Liver (tissue), 9 donors: Measurements from ENCODE around the gene FBXO28. TPM values are rescaled to one million over a fixed set of nuclear protein-coding genes. Genes with fewer than 3 reads are reported as not detected.
A peak's percentile ranks its signal among the peaks of the same experiment; 100 is the strongest.

Source experiments
- DNase-seq: peaks from one replicate; pipeline ENCODE4 v3.0.0-alpha.2; 2017; ENCODE audit warnings: low spot score
- H3K27ac ChIP-seq, 2 donors: one replicate each; pipeline ENCODE4 v1.7.0; 2013; ENCODE audit warnings: inconsistent platforms in 2 of 2, low read length in 2 of 2, control low read depth in 1 of 2, low read depth in 1 of 2, mild to moderate bottlenecking in 1 of 2
- H3K27me3 ChIP-seq, 4 donors: one replicate each; pipeline versions ENCODE4 v1.6.1 to v1.7.0; 2013; ENCODE audit warnings: low read length in 3 of 4, inconsistent platforms in 1 of 4, mild to moderate bottlenecking in 1 of 4, moderate library complexity in 1 of 4; ENCODE audit not compliant: control insufficient read depth in 4 of 4, insufficient read depth in 4 of 4
- H3K36me3 ChIP-seq, 4 donors: one replicate each; pipeline versions ENCODE4 v1.6.1 to v1.7.0; 2013; ENCODE audit warnings: low read length in 3 of 4, mild to moderate bottlenecking in 3 of 4, low read depth in 1 of 4, moderate library complexity in 1 of 4; ENCODE audit not compliant: control insufficient read depth in 4 of 4, insufficient read depth in 3 of 4
- H3K4me1 ChIP-seq, 4 donors: one replicate each; pipeline versions ENCODE4 v1.6.1 to v1.7.0; 2013; ENCODE audit warnings: low read length in 3 of 4, mild to moderate bottlenecking in 3 of 4, moderate library complexity in 1 of 4; ENCODE audit not compliant: control insufficient read depth in 4 of 4, insufficient read depth in 4 of 4
- H3K4me3 ChIP-seq, 3 donors: one replicate each; pipeline versions ENCODE4 v1.6.1 to v1.7.0; 2013; ENCODE audit warnings: low read length in 3 of 3, control low read depth in 1 of 3, low read depth in 1 of 3, mild to moderate bottlenecking in 1 of 3
- H3K9ac ChIP-seq, 2 donors: one replicate each; pipeline ENCODE4 v1.7.0; 2013; ENCODE audit warnings: low read length in 2 of 2, mild to moderate bottlenecking in 2 of 2, moderate library complexity in 2 of 2, control low read depth in 1 of 2, low read depth in 1 of 2
- H3K9me3 ChIP-seq, 4 donors: one replicate each; pipeline versions ENCODE4 v1.6.1 to v1.7.0; 2013; ENCODE audit warnings: low read length in 3 of 4; ENCODE audit not compliant: control insufficient read depth in 4 of 4
- ATF3 ChIP-seq: IDR thresholded peaks from 2 replicates; pipeline ENCODE4 v1.6.1; 2016; ENCODE audit warnings: antibody characterized with exemption
- CTCF ChIP-seq: fragments of 150-350 bp; IDR thresholded peaks from 2 replicates; pipeline ENCODE4 v1.5.1; 2017; ENCODE audit warnings: improper control_type of control experiment, low read depth, low read length; ENCODE audit not compliant: missing input control
- EGR1 ChIP-seq, 2 donors: IDR thresholded peaks; 2 replicates each; pipeline ENCODE4 v1.6.1; 2016 to 2018; ENCODE audit warnings: antibody characterized with exemption in 2 of 2, low read depth in 2 of 2
- FOXA1 ChIP-seq: IDR thresholded peaks from 2 replicates; pipeline ENCODE4 v1.6.1; 2016; ENCODE audit warnings: antibody characterized with exemption
- FOXA2 ChIP-seq: IDR thresholded peaks from 2 replicates; pipeline ENCODE4 v1.6.1; 2016; ENCODE audit warnings: antibody characterized with exemption
- GABPA ChIP-seq, 2 donors: IDR thresholded peaks in 1 of 2; conservative IDR thresholded peaks in 1 of 2; 2 replicates each; pipeline ENCODE4 v1.6.1; 2016; ENCODE audit warnings: antibody characterized with exemption in 2 of 2, mild to moderate bottlenecking in 1 of 2, moderate library complexity in 1 of 2
- HNF4A ChIP-seq, 2 donors: conservative IDR thresholded peaks; 2 replicates each; pipeline ENCODE4 v1.6.1; 2016; ENCODE audit warnings: antibody characterized with exemption in 2 of 2, mild to moderate bottlenecking in 2 of 2
- HNF4G ChIP-seq: IDR thresholded peaks from 2 replicates; pipeline ENCODE4 v1.6.1; 2016; ENCODE audit warnings: antibody characterized with exemption
- JUND ChIP-seq, 2 donors: IDR thresholded peaks; 2 replicates each; pipeline ENCODE4 v1.6.1; 2016; ENCODE audit warnings: antibody characterized with exemption in 2 of 2
- MAX ChIP-seq: IDR thresholded peaks from 2 replicates; pipeline ENCODE4 v1.6.1; 2016; ENCODE audit warnings: antibody characterized with exemption
- NR2F2 ChIP-seq: IDR thresholded peaks from 2 replicates; pipeline ENCODE4 v1.6.1; 2016; ENCODE audit warnings: antibody characterized with exemption
- RAD21 ChIP-seq, 2 donors: IDR thresholded peaks; 2 replicates each; pipeline ENCODE4 v1.6.1; 2016; ENCODE audit warnings: antibody characterized with exemption in 2 of 2, mild to moderate bottlenecking in 2 of 2
- REST ChIP-seq: IDR thresholded peaks from 2 replicates; pipeline ENCODE4 v1.6.1; 2016; ENCODE audit warnings: antibody characterized with exemption, mild to moderate bottlenecking
- RXRA ChIP-seq, 2 donors: IDR thresholded peaks; 2 replicates each; pipeline ENCODE4 v1.6.1; 2017 to 2018; ENCODE audit warnings: antibody characterized with exemption in 2 of 2, mild to moderate bottlenecking in 1 of 2
- SP1 ChIP-seq: IDR thresholded peaks from 2 replicates; pipeline ENCODE4 v1.6.1; 2018; ENCODE audit warnings: antibody characterized with exemption, mild to moderate bottlenecking
- TAF1 ChIP-seq: conservative IDR thresholded peaks from 2 replicates; pipeline ENCODE4 v1.6.1; 2016; ENCODE audit warnings: antibody characterized with exemption, mild to moderate bottlenecking
- YY1 ChIP-seq: IDR thresholded peaks from 2 replicates; pipeline ENCODE4 v1.6.1; 2016; ENCODE audit warnings: antibody characterized with exemption, mild to moderate bottlenecking
- ZBTB33 ChIP-seq: IDR thresholded peaks from 2 replicates; pipeline ENCODE4 v1.6.1; 2016; ENCODE audit warnings: antibody characterized with exemption
- WGBS: extraction: QIAGEN DNeasy Blood & Tissue Kit; methylation state at CpG from one replicate; pipeline ENCODE4 v1.1.7; 2013; 5-methylcytosine and 5-hydroxymethylcytosine counted together
- polyA plus RNA-seq, 2 donors: library from polyadenylated mRNA; stranded (reverse) in 1 of 2; unstranded in 1 of 2; fragments of 200-250 nt in 1 of 2; fragments of >200 nt in 1 of 2; fragmentation: Nextera tagmentation in 1 of 2; extraction: Ambion mirVana in 1 of 2; gene quantifications; one replicate each; pipeline versions ENCODE4 v1.2.1 to v1.2.3, GENCODE V29; 2013 to 2015
- total RNA-seq, 2 donors: library from RNA; depleted of rRNA; stranded (reverse); fragments of >200 nt; gene quantifications; one replicate each; pipeline ENCODE4 v1.2.3, GENCODE V29; 2014
- donor health status: healthy.
- donor health status: healthy.
- donor health status: healthy.
- donor health status: healthy.
- donor health status: healthy.

The FBXO28 gene
- total and polyA plus RNA-seq, 4 donors, result 6.7 to 23.1 (median 13.1) TPM

GRCh38 chr1:224203243-224204016, 89.5 kb downstream of the FBXO28 start:
- Histone ChIP-seq H3K36me3 (no peaks in the 10 kb centered on the region), H3K4me3 (no peak overlapping the region), H3K27ac (peak overlapping the region in 1 of 2 donors; percentile 12), H3K4me1 (peaks cover 2 to 22% (median 21%) of the 10 kb centered on the region in 4 donors), H3K9me3 (no peaks in the 10 kb centered on the region), H3K27me3 (no peaks in the 10 kb centered on the region), H3K9ac (no peak overlapping the region)
- no peak for DNase-seq
- TF ChIP-seq CTCF (no peak), EGR1 (IDR thresholded peaks at IDR 0.05; ENCODE audit: low read depth in 2 of 2) (no peak), HNF4A (conservative IDR thresholded peaks at IDR 0.05) (no peak), FOXA2 (no peak), FOXA1 (no peak), YY1 (no peak), ATF3 (no peak), HNF4G (no peak), SP1 (no peak), RXRA (IDR thresholded peaks at IDR 0.05) (no peak), REST (no peak), ZBTB33 (no peak), GABPA (IDR thresholded peaks at IDR 0.05 in 1 of 2, conservative IDR thresholded peaks at IDR 0.05 in 1 of 2) (no peak), TAF1 (no peak), RAD21 (IDR thresholded peaks at IDR 0.05) (no peak), MAX (no peak), JUND (IDR thresholded peaks at IDR 0.05) (no peak), NR2F2 (no peak)
- 70% methylated on average over 8 of the region's 8 CpGs for WGBS
